Cardiac atrium fibroblast (primary cell): ENCODE data around the gene WASF1. TPM values are rescaled to one million over a fixed set of nuclear protein-coding genes. Genes with fewer than 3 reads are reported as not detected.

ENCODE experiments used
- total RNA-seq: library from RNA; depleted of rRNA; stranded (reverse); fragments of >200 nt; gene quantifications from 2 replicates; pipeline ENCODE4 v1.2.3, GENCODE V29; 2015

The WASF1 gene
- 15.2 and 37.9 TPM in 2 replicates for total RNA-seq

DNA sequence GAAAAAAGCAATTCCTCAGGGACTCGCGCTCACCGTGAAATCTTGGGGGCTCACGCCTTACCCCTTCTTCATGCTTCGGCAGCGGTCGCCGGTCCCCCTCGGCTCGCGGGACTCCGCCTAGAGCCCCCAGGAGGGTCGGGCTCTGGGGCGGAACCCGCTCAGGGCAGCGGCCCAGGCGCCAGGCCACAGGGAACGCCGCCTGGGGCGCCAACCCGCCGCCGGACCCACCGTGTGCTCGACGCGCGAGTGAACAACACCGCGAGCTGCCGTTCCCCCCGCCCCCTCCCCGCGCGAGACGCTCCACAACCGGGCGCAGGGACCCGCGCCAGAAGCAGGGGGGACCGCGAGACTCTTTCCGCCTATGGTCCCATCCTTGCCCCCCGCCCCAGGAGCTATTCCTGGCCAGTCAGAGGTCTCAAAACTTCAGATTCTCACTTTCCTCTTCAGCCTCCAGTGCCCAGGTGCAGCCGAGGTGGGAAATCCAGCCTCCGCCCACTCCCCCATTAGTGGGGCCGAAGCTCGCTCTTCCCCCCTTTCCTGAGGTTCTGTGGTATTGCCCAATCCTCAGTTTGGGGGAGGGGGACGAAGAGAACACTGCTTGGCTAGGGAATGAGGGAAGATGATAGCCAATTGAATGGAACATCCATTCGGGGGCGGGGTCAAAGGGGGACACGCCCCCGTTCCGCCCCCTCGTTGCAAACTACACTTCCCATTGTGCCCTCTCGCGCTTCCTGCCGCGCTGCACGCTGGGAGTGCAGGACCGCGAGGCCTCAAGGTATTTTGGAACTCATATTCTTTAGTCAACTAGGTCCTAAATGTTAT lies at the start of gene WASF1:
Gene WASF1 (minus strand): TSS at position 265 of the 822 bp plus-strand sequence. CDS start 52,069 bp downstream, outside the sequence.

DNA sequence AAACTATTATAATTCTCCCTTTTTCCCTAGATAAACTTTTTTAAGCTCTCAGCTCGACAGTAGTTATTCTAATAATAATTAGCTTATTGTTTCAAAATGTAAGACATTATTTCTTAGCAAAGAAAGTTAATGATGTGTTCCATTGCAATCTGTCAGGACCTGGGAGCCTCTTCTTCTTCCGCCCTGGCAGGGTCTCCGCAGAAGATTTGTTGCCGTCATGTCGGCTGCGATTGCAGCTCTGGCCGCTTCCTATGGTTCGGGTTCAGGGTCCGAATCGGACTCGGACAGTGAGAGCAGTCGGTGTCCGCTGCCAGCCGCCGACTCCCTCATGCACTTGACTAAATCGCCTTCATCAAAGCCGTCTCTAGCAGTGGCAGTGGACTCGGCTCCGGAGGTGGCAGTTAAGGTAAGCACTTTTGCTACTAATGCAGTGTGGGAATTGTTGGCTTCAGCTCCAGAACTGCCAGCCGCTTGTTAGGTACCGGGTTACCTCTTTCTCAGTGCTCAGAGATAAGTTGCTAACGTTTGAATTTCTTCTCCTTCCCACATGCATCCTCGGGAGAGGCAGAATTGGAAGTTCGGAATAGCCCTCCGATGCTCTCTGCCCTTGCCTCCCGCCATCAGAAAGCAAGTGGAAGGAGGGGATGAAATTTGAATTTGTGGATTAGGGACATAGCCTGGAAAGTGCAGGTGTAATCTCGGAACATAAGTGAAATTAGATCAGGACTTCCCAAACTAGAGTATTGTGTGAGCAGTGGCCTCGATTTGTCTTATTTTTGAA lies 948 bp upstream of the WASF1 start, which contains the start of gene CDC40:
Gene CDC40 (plus strand): TSS at position 200 of the 781 bp plus-strand sequence. CDS start 18 bp downstream, at position 218.

Other genes with a start within 250 kb of the WASF1 start
- not detected in 2 replicates for gene GPR6, start 201.4 kb downstream of the WASF1 start, total RNA-seq
- gene CDC40, start 757 bp upstream of the WASF1 start, total RNA-seq, result 19.0 and 24.3 TPM in 2 replicates
- gene METTL24, start 178.7 kb upstream of the WASF1 start, total RNA-seq, result not detected in 2 replicates
- 0.16 TPM in 1 of 2 replicates, not detected in the other for gene DDO, start 235.9 kb upstream of the WASF1 start, total RNA-seq